Stimulated activated CD8-positive, alpha-beta memory T cell treated with anti-CD3 and anti-CD28 coated beads, Interleukin-4, amount 100 ng/mL, for 48 hours (primary cell): ENCODE measurements around the gene YIF1A.

Experiments used
- DNase-seq: peaks from one replicate; pipeline ENCODE4 v3.0.0-alpha.2; 2020

YIF1A gene, protein sequence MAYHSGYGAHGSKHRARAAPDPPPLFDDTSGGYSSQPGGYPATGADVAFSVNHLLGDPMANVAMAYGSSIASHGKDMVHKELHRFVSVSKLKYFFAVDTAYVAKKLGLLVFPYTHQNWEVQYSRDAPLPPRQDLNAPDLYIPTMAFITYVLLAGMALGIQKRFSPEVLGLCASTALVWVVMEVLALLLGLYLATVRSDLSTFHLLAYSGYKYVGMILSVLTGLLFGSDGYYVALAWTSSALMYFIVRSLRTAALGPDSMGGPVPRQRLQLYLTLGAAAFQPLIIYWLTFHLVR

DNA sequence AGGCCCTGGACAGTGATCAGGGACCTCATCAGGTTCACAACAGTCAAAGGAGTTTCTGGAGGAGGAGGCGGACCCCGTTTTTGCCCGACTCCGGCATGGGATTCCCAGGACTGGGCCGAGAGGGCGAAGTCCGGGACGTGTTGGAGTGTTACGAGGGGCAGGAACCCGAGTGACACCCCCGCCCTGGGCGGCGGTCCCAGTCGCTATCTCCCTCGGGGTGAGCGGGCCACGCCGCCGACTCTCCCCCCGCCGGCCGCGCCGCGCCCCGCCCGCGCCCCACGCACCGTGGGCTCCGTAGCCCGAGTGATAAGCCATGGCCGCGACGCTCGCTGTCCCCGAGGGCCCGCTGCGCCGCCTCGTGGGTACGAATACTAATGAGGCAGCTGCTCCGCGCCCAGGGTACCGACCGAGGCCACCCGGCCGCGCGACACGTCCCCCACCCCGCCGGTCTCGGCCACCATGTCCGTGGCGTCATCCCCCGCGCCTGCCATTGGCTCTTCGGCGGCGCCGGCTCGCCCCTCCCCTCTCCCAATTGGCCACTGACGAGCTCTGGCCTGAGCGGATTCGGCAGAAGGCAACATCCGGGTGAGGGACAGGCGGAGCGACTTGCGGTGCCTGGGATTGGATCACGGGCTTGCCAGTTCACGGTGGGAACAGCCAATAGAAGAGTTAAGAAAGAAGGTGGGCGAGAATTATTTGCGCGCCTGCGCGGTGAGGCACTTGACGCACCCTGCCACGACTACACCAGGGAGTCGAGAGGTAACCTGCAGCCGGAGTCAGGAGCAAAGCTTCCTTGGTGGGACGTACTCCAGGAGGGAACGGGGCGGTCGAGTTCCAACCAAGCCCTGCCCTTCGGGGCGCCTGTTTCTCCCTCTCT, at the start of gene YIF1A:
Gene YIF1A, minus strand, starts transcription at position 473 of the 877 bp plus-strand sequence. Its CDS starts 158 bp downstream, at position 315.
- DNase-seq, result peak; percentile 98

DNA sequence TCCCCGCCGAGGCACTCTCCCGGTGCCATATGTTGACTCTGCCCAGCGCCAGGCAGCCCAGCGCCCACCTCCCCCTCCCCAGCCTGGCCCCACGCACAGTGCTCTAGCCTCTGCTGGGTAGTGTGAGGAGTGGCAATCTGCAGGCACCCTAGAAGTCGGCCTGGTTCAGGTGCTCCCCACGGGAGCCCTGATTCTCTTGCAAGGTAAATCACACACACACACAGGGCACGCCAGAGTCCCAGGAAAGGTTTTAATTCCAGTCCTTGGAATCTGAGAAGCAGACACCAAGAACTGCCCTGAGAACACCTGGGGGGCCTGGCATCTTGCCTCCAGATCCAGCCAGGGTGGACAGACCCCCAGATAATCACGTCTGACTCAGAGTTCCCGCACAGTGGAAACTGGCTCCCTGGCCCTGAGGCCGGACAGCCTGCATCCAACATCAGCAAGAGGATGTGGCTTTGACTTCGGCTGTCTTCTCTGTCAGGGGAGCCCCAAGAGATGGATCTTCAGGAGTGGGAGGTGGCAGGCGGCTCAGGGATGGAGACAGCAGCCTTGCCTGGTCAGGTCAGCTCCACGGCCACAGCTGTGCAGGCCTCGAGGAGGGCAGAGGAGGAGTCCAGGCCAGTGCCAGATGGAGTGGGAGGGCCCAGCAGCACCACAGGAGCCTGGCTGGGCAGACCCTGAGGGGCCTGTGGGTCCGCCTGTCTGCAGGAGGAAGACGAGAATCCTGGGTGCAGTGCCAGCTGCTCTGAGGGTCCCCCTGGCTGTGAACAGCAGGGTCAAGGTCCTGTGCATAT, 48.4 kb upstream of the YIF1A start:
- DNase-seq, result no peak

DNA sequence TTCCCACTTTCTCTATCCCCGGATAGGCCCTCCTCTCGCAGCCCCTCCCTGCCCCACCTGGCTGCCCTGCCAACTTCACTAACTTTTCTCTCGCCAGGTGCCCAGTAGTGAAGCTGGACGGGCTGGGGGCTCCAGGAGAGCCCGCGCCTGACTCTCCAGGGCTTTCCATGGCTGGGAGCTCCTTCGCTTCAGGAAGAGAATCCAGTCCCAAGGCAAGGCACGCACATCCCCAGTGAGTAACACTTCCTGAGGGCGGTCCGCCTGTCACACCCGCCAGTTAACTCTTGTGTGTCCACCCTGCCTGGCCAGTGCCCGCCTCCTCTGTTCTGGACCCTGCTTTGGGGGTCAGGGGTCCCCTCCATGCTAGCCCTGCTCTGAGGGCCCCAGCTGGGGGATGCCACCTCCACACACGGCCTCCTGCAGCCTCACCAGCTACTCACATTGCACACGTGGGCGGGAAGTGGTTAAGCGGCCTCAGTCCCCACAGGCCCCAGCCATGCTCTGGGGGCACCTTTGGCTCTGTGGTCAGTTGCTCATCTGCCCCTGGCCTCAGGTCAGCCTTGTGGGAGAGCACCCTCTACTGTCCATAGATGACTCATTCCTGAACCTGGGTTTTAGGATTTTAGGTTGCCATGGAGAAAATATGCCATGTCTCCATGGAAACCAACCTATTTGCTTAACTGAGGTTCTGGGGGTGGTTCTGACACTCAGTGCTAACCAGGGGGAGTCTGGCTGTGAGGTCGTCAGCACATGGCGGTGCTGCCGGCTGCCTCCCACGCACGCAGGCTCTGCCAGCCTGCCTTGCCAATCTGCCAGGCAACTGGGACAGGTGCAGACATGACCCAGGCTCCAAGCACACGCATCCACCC, 47.5 kb upstream of the YIF1A start, which contains the start of gene RIN1:
Gene RIN1, minus strand, starts transcription at position 201 of the 869 bp plus-strand sequence. Its CDS starts 32 bp downstream, at position 169.
- peak; percentile 83 for DNase-seq

DNA sequence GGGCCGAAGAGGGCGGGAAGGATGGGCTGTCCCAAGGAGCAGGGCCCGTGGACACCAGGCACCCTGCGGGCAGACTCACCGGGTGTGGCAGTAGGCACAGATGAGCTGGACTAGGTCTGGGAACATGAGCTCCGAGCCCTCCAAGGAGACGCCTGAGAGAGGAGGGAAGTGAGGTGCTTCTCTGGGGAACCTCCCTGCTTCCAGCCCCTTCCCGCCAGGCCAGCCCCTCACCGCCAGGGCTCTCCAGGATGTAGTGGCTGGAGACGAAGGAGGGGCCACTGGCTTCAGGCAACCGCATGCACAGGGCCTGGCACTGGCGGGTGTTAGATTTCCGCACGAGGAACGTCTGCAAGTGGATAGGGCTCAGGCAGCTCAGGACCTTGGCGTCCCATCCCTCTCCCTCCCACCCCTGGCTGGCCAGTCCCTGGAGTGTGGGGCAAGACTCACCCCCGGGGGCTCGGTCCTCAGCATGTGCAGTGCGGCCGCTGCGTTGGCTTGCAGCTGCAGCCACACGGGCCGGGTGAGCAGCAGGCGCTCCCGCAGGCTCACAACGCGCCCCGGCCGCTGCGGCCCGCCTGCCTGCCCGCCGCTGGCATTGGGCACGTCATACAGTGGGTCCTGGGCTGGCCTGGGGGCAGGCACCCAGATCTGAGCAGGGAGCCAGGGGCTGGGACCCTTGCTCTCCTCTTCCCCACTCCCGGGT, 46.7 kb upstream of the YIF1A start:
- DNase-seq, result no peak

DNA sequence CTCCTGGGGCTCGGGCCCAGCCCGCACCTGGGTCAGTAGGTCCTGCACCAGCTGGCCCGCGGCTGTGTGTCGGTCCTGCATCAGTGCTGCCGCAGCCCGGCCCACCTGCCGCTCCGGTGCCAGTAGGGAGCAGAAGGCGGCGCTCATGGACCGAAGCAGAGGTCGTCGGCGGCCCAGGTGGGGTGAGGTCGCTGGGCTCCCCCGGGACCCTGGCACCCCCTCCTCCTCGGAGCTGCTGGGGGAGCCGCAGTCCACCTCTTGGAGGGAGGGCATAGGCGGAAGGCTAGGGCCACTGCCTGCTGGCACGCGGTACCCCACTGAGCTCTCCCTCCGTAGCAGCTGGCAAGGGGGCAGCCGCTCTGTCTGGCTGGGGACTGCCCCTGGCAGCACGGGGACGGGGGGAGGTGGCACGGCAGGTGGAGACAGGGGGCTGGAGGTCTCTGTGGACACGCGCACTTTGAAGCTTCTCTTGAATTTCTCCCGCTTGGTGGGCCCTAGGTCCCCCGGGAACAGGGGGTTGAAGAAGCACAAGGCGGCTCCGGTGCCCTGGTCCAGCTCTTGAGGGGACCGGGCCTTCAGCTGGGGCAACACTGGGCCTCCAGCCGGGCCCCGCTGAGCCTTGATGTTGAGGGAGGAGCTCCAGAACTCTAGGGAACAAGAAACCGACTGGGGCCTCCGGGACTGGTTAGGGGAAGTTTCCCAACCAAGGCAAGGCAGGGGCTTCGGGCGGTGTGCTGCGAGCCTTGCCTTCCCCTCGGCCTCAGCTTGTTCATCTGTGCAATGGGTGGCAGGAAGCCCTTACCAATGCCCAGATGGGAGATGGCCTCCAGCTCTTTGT, 45.9 kb upstream of the YIF1A start:
- no peak for DNase-seq

DNA sequence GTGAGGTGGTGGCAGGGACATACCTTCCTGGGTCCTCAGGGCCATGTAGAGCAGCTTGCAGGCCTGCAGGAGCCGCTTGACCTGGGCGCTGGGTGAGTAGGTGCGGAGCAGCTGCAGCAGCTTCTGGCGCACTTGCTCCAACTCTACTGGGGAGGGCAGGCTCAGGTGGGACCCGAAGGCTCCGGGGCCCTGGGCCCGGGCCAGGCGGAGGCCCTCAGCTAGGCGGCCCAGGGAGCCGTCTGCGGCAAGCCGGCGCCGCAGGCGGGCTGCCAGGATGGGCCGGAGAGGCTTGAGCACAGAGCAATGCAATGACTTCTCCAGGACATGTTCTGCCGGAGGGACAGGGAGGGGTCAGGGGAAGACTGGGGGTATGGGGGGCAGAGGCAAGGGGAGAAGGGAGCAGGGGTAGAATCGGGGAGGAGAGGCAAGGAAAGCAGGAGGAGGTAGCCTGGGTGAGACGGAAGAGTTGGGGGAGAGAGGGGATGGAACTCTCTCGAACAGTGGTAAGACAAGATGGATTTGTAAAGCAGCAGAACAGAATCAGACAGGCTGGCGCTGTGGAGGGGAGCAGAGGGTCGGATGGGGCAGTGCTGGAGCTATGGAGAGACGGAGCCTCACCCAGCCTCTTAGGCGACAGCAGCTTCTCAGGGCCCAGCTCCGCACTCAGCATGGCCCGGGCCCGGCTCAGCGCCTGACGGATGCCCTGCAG, 45.1 kb upstream of the YIF1A start:
- no peak for DNase-seq

DNA sequence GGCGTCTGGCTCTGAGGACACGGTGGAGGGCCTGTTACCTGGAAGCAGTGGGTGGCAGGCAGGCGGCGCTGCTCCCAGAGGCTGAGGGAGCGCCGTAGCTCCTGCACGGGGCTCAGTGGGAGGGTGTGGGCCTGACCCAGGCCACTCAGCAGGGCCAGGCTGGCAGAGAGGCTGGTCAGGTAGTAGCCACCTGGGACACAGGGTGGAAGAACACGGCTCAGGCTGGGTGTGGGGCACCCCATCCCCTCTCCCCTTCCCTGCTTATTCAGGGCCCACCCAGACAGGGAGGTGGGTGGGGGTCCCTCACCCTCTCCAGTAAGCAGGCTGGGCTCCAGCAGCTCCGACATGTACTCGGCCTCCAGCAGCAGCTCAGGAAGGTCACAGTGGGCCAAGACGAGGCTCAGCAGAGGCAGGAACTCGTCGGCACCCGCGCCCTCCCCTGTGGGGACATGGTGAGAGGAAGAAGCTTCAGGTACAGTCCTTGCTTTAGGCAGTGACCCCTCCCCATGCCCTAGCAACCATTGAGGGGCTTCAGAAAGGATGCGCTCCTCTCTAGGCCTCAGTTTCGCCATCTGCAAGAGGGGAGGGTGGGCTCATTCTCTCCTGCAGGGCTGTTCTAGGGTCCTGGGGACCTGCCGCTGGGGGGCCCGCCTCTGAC, 44.4 kb upstream of the YIF1A start:
- no peak for DNase-seq

DNA sequence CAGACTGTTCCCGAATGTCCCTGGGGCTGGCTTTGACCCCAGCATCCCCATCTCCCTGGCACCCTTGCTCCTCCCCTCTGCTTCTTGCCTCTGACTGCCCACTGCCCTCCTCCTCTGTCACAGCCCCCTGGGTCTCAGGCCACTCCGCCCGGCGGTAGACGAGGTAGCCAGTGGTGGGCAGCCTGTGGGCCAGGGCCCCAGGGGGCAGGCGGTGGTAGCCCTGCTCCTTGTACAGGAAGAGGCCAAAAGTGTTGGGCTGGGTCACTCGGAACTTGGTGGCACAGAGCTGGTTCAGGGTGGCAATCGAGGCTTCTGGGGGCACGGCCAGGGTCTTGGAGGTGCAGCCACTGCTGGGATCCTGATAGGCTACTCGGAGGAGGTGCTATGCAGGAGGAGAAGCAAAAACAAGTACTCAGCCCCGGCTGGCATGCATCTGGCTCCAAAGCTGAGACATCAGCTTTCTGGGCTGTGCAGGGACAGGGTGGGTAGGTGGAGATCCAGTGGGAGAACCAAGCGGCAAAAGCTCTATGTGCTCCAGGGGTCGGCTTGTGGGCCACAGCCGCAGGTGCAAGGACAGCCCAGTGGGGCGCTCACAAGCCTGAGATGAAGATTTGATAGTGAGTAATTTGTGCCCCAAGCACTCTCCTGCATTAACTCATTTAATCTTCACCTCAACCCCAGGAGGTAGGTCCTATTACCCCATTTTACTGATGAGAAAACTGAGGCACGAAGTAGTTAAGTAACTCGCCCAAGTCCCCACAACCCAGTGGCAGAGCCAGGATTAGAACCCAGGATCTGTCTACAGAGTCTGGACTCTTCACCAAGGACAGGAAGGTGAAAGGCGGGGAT, 43.7 kb upstream of the YIF1A start:
- no peak for DNase-seq

DNA sequence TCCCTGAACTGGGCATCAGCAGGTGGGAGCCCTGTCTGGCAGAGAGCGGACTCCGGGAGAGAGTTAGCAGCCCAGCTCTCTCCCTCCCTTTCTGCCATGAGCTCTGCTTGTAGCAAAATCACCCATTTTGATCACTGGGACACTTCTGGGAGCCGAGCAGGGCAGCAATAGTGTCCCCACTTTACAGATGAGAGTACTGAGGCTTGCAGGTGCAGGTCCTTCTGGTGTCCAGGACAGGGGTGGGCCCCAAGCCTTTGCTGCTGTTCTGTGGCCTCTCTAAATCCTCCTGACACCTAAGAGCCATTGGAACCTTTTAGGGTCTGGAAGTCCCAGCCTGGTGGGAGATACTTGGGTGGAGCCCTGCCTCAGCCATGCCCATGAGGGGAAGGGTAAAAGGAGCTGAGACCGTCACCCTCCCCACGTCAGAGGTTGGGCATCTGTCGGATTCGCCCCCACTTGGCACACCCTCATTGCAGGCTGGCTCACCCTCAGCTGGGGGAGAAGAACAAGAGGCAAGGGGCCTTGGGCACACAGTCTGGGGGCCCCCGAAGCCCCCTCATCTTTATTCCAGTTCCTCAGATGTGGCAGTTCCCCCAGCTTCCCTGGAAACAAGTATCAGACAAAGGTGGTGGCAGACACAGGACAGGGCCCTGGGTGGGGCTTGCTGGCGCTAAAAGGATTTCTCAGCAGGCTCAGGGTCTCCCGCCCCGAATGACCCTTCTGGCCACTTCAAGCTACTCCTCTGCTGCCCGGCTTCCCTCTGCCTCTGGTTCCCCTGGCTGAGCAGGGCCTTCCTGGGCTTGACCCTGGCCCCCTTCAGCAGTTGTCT, 42.8 kb upstream of the YIF1A start:
- DNase-seq, result no peak

DNA sequence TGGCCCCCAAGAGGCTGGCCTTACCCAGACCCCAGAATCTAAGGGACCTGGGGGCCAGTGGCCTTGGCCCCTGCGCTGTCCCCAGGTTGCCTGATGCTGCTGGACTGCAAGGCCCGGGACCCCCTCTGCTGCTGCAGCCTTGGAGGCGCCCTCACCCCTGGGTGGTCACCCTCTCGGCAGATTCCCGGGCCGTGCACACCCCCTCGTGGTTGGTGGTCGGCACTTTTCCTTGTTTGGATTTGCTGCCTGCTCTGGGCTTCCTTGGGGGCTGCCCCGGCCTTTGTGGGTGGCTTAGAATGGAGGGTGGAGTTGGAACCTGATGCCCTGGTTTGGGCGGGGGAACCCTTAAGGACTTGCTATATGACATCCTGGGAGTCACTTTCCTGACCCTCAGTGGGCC, 42.0 kb upstream of the YIF1A start:
- DNase-seq, result no peak

DNA sequence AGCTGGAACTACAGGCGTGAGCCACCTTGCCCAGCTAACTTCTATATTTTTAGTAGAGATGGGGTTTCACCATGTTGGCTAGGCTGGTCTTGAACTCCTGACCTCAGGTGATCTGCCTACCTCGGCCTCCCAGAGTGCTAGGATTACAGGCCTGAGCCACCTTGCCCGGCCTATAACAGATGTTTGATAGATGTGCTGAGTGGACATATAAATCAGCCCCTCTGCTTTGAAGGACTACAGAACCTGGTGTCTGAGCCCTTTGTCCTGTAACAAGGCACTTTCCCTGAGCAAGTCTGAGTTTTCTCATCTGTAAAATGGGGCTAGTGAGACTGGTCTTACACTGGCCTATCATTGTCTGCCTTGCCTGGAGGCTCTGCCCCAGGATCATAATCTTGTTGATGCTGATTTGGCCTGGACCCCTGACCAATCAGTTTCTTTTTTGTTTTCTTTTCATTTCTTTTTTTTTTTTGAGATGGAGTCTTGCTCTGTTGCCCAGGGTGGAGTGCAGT, 40.3 kb upstream of the YIF1A start:
- DNase-seq, result no peak

DNA sequence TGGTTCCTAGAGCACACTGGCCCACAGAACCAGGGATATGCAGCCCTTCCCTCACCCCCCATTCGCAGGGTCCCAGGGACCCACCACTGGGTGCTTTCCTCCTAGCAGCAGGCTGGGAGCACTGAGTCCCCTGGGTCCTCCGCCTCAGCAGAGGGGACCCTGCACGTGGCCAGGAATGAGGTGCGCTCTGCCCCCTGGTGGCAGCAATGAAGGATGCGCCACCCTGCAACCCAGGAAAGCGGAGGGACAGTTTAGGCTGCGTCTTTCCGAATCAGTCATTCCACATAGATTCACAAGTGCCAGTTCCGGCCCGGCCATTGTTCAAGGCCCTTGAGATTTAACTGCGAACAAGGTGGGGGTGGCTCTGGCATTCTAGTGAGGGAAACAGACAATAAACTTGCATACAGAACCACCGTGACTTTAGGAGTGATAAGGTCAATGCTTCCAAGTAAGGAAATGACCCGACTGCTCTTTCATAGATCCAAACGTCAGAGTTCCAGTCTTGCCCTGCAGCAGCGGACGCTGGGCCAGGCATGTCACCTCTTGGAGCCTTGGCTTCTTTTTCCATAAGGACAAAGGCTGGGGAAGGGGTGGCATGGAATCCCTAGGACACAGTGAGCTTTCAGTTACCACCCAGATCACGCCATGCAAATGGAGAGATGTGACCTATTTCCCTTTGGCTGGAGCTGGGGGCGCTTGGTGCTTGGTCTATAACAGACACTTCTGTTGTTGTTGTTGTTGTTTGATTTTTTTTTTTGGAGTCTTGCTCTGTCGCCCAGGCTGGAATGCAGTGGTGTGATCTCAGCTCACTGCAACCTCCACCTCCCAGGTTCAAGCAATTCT, 39.6 kb upstream of the YIF1A start:
- DNase-seq, result peak; percentile 89

DNA sequence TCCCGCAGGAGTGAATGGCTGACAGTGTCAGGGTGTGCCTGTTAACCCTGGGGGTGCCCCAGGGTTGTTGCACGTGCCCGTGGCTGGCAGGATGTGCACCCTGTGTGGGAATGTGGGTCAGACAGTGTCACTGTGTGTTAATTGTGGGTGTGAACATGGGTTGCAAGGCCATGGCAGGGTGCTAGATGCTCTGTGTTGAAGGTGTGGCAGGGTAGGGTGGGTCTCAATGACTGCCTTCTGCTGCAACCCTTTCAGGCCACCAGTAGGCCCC, 39.0 kb upstream of the YIF1A start:
- DNase-seq, result no peak

DNA sequence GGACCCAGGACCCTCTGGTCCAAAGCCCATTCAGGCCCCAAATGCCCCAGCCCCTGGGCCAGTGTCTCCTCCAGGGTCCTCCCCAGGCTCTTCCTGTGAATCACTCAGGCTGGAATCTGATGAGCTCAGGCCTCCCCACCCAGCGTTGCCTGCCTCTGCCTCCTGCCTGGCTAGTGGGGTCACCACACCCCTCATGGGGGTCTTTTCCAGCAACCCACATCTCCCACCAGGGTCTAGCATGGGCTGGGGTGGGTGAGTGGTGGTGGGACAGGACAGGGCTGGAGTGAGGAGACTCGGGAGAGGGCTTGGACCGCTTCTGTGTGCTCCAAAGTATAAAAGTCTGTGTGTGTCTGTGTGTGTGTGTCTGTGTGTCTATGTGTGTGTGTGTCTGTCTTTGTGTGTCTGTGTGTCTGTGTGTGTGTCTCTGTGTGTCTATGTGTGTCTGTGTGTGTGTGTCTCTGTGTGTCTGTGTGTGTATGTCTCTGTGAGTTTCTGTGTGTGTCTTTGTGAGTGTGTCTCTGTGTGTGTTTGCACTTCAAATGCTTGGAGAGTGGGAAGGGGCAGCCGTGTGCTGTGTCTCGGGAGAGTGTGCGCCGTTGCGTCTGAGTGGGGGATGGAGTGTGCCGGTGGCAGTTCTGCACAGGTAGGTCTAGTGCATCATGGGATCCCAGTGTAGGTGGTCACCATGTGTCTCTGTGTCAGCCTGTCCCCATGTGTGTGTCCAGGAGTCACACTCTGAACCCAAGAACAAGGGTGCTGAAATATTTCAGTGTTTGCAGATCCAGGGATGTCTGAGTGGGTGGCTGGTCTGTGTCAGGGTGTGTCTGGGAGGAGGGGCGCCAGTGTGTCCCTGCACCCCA, 38.5 kb upstream of the YIF1A start:
- DNase-seq, result no peak
